KG1 (cell line): ENCODE measurements around the gene CATSPER3.

ENCODE experiments used
- DNase-seq: peaks from one replicate; lab custom pipeline; 2025; lab: John Stamatoyannopoulos, UW

CATSPER3 gene

GRCh38 chr5:135041145-135041587 lies 73.5 kb downstream of the CATSPER3 start:
- DNase-seq: no peak

DNA sequence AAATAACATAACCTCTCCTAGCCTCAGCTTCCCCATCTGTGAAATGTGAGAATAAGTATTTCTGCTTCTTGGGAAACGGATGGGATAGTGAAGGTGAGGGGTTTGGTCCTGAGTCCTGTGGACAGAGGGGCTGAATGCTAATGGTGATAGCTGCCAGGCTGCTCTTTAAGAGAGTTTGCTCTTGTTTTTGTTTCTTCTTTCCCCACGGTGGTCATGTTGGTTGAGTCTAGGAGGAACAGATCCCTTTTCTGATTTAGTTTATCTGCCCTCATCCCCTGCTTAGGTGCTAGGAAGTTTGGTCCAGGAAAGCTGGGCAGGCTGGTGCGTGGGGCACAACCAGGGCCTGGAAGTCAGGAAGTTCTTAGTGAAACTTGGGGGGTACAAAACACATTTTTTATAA lies 74.0 kb downstream of the CATSPER3 start:
- no peak for DNase-seq

GRCh38 chr5:135042595-135042994 lies 74.9 kb downstream of the CATSPER3 start:
- no peak for DNase-seq

DNA sequence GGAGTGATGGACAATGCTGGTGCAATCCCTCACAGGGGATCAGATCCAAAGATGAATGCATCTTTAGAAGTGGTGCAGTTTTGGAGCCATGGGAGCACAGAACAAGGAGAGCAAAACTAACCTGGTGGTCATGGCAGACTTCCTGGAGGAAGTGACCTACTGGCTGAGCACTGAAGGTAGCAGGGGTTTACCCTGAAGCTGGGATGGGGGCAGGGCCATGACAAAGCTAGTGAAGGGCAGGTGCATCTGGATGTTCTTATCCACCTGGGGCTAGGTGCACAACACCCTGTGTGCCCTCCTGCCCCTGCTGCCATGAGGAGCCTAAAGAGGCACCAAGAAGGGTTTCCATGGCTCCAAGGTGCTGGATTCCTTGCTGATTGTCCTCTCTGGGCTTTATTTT lies 77.8 kb downstream of the CATSPER3 start:
- no peak for DNase-seq

DNA sequence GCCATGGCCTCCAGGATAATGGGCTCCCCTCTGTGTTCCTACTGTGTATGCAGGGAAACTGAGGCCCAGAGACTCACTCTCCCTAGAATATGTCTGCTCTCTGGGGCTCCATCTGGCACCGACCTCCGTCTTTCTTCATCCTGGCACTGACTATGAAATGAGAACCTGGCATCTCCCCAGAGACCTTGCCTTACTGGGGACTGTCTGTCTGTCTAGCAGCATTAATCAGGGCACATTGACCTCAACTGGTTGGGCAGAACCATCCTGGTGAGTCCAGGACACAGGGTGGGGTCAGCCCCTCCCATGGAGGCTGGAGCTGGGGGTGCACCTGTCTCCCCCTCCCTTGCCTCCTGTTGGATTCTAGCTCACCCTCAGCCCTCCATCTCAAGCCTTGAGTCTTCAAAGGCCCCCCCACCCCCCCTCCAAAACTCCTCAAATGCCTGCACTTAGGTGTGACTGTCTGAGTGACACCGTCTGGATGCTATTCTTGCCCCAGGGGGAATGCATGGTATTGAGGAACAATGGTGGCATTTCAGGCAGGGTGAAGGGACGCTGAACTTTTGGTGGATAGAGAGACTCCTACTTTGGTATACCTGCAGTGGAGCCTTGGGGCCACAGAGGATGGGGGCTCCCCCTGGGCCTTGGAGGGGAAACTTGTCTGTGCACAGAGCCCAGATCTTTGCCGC lies 79.1 kb downstream of the CATSPER3 start:
- DNase-seq: no peak

DNA sequence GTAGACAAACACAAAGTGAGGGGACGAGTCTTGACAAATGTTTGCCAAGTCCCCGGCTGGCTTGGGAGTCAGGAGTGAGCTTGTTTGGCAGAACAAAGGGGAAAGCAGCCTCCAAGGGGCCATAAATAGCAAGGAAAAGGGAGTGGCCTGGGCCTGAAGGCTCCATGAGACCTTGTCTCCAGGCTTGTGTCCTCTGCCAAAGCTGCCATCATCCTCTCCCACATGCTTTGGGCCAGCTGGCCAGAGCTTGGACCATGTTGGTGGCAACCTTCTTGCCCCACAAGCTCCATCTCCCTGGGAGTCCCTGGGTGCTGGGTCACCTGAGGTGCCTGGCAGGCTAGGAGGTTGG lies 79.6 kb downstream of the CATSPER3 start:
- no peak for DNase-seq

DNA sequence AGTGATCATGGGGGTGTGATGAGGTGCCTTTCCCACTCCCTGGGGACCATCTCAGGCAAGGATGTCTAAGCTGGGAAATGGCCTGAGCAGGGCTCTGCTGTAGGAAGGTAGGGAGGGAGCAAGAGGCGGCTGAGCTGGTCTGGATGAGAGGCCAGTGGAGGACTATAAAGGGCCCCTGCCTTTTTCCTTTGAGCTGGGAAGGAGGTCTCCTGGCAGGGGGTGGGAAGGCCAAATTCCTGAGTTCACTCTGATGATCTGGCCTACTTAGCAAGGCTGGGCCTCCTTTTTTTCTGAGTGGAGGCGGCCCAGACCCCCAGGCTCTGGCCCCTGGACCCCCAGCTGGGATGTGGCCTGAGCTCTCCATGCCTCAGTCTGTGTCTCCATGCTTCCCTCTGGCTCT lies 80.6 kb downstream of the CATSPER3 start:
- no peak for DNase-seq

DNA sequence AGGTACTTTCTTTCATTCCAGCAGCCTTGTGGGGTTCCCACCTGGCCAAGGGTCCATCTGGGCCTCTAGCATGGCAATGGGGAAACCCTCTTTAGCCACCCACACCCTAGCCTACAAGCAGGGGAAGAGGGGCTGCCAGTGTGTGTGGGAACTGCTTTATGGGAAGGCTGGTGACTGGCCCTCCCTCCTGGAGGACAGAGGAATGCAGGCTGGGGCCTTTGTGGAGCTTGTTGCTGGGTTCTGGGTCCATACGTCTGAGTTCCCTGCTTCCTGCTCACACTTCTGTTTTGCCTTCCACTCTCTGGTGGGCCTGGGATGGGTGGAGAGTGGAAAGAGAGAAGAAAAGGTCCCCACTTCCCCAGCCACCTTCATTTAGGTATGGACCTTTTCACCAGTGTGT lies 81.2 kb downstream of the CATSPER3 start:
- no peak for DNase-seq

- DNase-seq: no peak
Observed at GRCh38 chr5:135050244-135050767, 82.6 kb downstream of the CATSPER3 start.

GRCh38 chr5:135051399-135051798 lies 83.7 kb downstream of the CATSPER3 start:
- DNase-seq: no peak

DNA sequence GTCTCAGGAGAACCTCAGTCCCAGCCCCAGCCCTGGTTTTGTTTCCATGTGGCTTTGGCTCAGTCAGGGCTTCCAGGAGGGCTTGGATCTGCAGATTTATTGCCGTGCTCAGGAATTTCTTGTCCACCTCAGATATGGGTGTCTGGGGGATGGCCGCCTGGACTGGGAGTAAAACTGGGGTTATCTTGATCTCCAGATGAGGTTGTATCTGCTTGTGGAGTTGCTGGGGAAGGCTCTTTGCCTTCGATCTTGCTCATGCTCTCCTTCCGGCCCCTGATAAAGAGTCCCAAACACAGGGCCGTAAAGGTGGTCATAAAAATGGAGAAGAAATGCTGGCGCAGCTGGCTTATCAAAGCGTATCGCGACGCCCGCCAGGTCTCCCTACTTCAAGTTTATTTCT lies 84.2 kb downstream of the CATSPER3 start:
- DNase-seq: no peak

DNA sequence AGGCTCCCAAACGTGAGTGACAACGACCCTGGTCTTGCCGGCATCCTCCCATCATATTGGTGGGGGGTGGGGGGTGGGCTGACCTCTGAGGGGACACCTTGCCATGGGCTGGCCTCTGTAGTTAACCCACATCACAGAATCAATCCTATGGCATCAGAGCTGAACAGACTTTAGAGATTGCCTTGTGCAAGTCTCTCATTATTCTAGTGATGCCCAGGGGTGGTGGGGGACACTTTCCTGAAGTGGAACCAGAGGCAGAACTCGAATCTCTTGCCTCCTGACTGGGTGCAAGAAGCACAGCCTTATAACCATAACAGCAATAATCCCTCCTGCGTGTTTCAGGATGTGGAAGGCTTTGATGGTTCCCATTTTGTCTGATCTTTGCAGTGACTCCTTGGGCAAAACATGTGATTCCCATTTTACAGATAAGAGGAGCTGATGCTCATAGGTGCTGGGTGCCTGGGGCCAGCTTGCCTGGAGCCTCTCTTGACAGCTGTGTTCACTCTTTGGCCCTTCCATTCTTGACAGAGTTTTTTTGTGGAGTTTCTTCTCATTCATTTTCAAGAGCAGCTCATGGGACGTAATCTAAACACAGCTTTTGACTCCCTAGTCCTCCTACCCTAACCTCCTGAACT lies 84.9 kb downstream of the CATSPER3 start:
- no peak for DNase-seq

GRCh38 chr5:135053278-135053677 lies 85.6 kb downstream of the CATSPER3 start:
- DNase-seq: no peak

- DNase-seq: no peak
Observed at GRCh38 chr5:135053989-135054388, 86.3 kb downstream of the CATSPER3 start.

DNA sequence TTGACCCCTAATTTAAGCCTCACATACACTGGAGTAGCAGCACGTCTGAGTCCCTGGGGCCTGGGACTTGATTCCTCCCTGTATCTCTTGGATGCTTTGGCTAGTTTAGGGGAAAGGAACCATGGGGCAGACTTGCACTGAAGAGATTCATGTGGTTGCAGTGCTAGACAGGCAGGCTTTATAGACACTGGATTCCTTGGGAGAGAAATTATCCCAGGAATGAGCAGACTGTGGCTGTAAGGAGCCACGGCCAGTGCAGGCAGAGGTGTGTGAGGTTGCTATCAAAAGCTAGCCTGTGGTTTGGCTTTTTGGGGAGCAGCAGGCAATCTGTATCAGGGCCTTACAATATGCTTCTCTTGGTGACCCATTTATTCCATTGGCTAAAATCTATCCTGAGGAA lies 86.8 kb downstream of the CATSPER3 start:
- no peak for DNase-seq

GRCh38 chr5:135055396-135055795 lies 87.7 kb downstream of the CATSPER3 start:
- DNase-seq: no peak

GRCh38 chr5:135056316-135057030 lies 88.8 kb downstream of the CATSPER3 start:
- DNase-seq: no peak

DNA sequence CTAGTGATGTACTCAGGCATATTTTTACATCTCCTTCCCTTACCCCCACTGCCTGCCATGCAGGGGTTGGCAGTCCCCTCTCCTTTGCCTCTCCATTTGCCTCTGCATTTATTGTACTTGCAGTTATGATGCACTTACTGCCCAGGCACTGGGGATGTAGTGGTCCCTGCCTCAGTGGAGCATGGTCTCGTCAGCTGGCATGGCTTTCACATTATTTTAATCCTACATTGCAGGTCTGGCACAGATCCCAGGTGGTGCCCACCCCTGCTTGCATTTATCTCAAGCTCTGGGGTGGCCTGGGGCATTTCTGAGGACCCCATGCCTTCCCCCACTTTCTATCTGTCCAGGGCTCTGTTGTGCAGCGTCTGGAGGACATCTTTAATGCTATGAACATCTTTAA lies 89.5 kb downstream of the CATSPER3 start:
- DNase-seq: no peak

DNA sequence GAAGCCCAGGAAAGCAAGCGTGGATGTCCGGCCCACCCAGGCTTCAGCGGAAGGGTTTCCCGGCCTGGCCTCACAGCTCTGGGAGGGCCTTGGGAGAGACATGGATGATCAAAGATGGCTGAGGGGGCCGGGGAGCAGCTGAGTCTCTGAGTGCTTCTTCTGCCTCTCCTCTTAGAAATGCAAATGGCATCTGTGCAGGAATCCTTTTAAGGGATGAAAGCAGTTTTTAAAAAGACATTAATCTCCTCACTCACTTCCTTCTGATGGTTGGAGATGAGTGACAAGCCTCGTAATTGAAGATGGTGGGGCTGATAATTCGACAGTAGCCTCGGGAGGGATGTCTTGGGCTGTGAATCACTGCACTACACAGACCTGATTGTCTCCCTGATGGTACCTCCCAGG lies 90.6 kb downstream of the CATSPER3 start:
- DNase-seq: no peak

DNA sequence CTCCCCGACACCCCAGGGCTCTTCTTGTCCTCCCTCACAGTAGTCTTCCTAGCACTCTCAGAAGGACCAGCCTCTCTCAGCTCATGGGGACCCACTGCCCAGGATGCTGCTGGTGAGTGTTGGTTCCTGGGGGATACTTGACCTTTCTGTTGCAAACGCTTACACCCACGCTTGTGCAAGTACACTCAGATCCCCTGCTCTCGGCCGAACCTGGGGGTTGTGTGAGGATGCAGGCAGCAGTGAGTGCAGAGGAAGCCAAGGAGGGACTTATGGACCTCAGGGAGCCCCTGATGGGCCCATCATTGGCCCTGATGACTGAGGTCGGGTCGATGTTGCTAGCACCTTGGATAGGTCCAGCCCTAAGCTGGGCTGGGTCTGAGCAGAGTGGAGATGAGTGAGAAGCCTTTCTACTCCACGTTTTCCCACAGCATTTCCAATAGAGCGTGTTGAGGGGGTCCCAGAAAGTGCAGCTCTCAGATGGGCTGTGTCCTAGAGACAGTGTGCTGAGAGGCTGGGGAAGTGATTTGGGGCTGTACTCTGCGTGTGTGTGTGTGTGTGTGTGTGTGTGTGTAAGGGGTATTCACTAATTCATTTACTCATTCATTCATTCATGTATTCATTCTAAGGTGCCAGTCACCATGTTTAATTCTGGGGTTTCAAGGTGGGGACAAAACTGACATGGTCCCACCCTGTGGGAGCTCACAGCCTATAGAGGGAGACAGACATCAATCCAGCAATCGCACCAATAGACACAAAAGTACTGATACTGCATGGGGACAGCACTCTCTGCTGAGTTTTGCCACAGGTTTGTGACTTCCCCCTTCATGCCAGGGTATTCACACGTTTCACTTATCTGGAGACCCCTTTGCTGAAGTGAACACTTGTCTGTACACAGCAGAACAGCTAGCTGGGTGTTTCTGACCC lies 91.6 kb downstream of the CATSPER3 start:
- no peak for DNase-seq

GRCh38 chr5:135060021-135060420 lies 92.3 kb downstream of the CATSPER3 start:
- no peak for DNase-seq

DNA sequence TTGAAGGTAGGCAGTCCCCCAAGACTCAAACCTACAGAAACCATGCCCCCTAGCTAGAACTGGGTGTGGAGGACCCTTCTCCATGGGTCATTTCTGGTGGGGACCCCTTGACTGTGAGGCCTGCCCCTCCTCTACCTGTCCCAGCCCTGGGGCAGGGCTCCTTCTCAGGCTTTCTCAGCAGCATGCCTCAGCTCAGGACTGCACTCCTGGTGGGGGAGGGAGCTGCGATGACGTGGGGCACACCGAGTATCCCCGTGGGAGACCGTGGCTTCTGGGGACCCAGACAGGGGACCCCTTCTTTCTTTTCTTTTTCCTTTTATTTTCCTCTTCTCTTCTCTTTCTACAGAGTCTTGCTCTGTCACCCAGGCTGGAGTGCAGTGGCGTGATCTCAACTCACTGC lies 93.3 kb downstream of the CATSPER3 start:
- DNase-seq: no peak
